Occipital lobe (tissue), 2 donors: ENCODE measurements around the gene AHI1. TPM values are rescaled to one million over a fixed set of nuclear protein-coding genes. Genes with fewer than 3 reads are reported as not detected.
"Not testable (repeated sequence)": the region's sequence is repeated elsewhere in the genome, so short reads cannot be mapped to it uniquely, and the experiment has no call there.

Source experiments
- DNase-seq: peaks from one replicate; lab custom pipeline; 2025; lab: John Stamatoyannopoulos, UW
- total RNA-seq: library from RNA; depleted of rRNA; stranded (reverse); fragments of >200 nt; gene quantifications from one replicate; pipeline ENCODE4 v1.2.3, GENCODE V29; 2014

AHI1 gene
- total RNA-seq, 1 donor from 2014 or later, result 40.6 TPM

GRCh38 chr6:135506270-135506997 lies 8.9 kb upstream of the AHI1 start:
- no peak for DNase-seq

GRCh38 chr6:135505648-135506047 lies 8.1 kb upstream of the AHI1 start:
- DNase-seq, result no peak

GRCh38 chr6:135505222-135505621 lies 7.7 kb upstream of the AHI1 start:
- no peak for DNase-seq

GRCh38 chr6:135504734-135505133 lies 7.2 kb upstream of the AHI1 start:
- DNase-seq, result no peak

GRCh38 chr6:135503703-135504475 lies 6.3 kb upstream of the AHI1 start:
- DNase-seq, result no peak

DNA sequence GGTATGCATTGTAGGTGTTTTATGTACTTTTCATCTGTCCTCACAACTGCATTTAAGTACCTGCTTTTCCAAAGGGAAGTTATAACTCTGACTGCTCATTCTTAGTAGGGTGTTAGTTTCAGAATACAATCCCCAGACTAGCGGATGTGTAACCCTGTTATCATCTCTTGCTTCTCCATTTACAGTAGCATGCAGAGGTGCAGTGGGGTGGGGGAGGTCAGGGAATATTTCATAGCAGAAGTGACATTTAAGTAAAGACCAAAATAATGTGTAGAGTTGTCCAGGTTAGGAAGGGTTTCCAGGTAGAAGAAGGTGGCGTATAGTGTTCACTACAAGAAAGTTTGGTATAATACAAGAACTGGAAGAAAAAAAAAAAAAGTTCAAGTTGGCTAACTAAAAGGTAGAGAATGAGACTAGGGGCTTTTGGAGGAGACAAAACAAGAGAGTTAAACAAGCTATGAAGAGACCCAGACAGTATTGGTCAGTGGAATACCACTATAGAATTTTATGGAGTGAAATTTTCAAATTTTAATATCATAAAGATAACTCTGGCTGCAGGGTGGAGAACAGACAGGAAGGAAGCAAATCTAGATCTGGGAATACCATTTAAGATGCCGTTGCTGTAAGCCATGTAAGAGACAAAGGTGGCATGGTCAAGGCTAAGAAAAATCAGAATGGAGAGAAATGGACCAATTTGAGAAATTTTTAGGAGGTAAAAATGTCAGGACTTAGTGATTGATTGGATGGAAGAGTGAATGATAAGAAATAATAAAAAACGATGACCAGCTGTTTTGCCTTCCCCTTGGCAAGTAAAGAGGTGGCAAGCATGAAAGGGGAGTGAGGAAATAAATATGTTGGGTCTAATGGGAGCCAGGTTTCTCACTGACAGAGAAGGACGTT lies 2.2 kb upstream of the AHI1 start:
- DNase-seq, result no peak

DNA sequence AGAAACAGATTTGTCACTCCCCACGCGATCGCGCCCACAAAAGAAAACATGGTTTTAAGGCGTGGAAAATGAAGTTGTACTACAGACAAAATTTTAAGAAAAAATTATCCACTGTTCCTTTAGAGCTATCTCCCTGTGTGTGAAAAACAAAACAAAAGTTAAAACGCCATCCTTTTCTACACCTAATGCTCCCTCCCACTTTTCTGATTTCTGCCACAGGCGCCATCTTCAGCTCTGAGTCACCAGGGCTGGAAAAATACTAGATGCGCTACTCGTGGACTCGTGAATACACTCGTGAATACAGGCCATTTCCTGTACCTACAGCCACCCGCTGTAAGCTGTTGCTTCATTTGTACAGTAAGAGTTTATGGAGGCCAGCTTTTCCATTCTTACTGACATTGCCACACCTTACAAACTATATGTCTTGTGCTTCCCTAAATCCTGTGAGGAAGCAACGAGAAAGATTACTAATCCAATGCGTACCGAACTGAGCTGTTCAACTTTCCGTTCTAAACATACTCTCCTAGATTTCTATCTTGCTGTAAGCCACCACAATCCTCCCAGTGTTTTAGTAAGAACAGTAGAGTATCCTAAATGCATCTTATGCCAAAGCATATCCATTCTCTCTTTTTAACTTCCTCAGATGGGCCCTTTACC lies 773 bp upstream of the AHI1 start:
- peak; percentile 54 for DNase-seq

GRCh38 chr6:135496800-135497411 lies 634 bp downstream of the AHI1 start:
- no peak for DNase-seq

GRCh38 chr6:135493218-135493961 lies 4.2 kb downstream of the AHI1 start:
- DNase-seq, result no peak

DNA sequence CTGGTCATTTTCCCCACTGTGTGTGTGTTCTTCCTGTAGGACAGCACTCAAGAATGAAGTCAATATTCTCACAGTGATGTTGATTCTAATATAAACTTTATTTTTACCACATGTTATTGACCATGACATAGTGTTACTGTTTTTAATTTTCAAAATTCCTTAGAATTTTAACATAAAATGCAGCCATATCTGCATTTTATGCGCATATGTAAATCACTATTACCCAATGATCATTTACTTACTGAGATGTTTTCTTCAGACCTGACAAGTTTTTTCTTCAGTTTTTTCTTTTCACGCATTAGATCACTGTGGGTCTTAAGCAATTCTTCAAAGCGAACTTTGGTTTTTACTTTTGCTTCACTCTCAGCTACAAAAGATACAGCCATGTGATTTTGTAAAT lies 7.2 kb downstream of the AHI1 start:
- no peak for DNase-seq

DNA sequence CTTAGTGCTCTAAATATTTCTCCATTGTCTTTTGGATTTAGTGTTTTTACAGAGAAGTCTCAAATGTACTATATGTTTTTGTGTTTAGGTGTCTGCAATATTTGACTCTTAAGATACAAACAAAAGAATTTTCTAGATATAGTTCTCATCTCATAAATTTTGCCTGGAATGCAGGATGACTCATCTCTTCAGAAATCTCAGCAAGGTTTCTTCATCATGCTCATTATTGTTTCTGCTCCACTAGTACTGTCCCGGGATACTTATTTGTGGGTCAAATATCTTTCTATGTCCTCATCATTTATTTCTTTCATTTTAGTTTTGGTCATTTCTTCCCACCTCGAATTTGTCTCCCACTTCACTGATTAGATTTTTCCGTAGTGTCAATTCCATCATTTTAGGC lies 9.5 kb downstream of the AHI1 start:
- no peak for DNase-seq

DNA sequence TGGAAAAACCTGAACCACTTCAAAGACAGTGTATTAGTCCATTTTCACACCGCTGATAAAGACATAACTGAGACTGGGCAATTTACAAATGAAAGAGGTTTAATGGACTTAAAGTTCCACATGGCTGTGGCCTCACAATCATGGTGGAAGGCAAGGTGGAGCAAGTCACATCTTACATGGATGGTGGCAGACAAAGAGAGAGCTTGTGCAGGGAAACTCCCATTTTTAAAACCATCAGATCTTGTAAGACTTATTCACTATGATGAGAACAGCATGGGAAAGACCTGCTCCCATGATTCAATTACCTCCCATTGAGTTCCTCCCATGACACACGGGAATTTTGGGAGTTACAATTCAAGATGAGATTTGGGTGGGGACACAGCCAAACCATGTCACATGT lies 13.6 kb downstream of the AHI1 start:
- DNase-seq, result not testable (repeated sequence)

- DNase-seq, result no peak
Measured at GRCh38 chr6:135481783-135482369, 15.7 kb downstream of the AHI1 start.

GRCh38 chr6:135479601-135480000 lies 17.9 kb downstream of the AHI1 start:
- no peak for DNase-seq

GRCh38 chr6:135478626-135479025 lies 18.9 kb downstream of the AHI1 start:
- no peak for DNase-seq

DNA sequence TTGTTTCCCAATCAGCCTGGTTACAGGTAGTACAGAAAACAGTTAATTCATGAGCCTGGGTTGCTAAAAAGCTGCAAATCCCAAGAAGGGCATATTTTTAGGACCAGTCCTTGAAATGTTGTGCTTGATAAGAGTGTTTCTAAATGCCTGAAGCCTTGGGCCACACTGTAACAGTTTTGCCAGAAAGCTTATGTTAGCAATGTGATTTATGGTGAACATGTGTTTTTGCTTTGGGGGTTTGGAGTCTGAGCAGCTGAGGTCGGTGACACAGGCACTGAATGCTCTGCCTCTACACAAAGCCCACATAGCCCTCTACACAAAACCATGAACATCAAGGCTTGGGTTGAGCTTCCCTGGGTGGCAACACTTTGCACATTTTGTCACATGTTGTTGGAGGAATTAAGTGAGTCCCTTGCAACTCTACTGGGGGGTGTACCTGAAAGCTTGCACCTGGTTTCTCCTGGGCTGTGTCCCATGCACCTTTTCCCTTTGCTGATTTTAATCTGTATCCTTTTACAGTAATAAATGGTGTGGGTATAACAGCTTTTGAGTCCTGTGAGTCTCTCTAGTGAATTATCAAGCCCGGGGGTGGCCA lies 22.2 kb downstream of the AHI1 start:
- DNase-seq, result no peak

DNA sequence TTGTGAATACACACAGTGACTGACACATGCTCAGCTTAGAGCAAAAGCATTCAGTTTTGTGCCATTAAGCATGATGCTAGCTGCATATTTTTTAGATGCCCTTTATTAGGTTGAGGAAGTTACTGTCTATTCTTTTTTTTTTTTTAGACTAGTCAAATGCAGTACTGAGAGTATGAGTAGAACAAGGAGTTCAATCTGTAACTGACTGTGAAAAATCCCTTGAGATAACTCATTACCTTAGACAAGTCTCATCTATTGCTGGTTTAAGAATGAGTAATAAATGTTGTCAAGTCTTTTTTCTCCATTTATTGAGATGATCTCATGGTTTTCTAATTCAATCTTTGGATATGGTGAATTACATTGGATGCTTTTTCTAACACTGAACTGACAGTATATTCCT lies 23.2 kb downstream of the AHI1 start:
- DNase-seq, result no peak

DNA sequence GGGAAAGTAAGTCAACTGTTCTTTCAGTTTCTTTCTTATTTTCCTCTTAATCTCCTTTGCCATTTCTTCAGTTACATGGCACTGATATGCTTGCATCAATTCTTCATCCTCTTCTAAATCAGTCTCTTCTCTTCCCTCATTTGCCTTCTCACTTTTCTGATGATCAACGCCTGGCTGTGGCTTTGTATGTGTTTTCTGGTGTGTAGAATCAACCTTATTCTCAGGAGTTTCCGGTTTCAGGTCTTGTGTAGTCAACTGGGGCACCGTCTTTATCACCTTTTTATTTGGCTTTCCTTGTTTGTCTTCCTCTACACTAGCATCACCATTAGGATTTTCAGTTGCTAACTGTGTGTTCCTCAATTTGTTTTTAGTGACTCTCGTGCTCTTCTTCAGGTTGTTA lies 31.6 kb downstream of the AHI1 start:
- DNase-seq, result no peak

- DNase-seq, result no peak
Measured at GRCh38 chr6:135465307-135465706, 32.2 kb downstream of the AHI1 start.

- DNase-seq, result no peak
Measured at GRCh38 chr6:135464634-135465033, 32.9 kb downstream of the AHI1 start.
